Keratinocyte (primary cell): Measurements from ENCODE around the gene BRD3OS. TPM values are rescaled to one million over a fixed set of nuclear protein-coding genes. Genes with fewer than 3 reads are reported as not detected.

Experiments used
- DNase-seq: peaks from one replicate; pipeline ENCODE4 v3.0.0-alpha.2; 2011; ENCODE audit warnings: low read depth, missing footprints, low spot score
- FAIRE-seq: peaks from 2 replicates; lab custom pipeline; 2011; peaks lifted over from hg19 to GRCh38; lab: Jason Lieb, UNC
- H2AFZ ChIP-seq: 2 replicates; pipeline ENCODE4 v1.6.0; 2012; ENCODE audit warnings: low read length, control low read depth, inconsistent platforms; ENCODE audit not compliant: control insufficient read depth
- H3K27ac ChIP-seq: 2 replicates; pipeline ENCODE4 v1.5.1; 2011; ENCODE audit warnings: low read length; ENCODE audit not compliant: control insufficient read depth, insufficient read depth
- H3K27me3 ChIP-seq: 3 replicates; pipeline ENCODE4 v1.6.0; 2011; ENCODE audit warnings: low read length; ENCODE audit not compliant: control insufficient read depth, insufficient read depth; ENCODE audit errors: extremely low read depth
- H3K36me3 ChIP-seq, 2 experiments: 2 replicates in 1 of 2; 3 replicates in 1 of 2; pipeline ENCODE4 v1.5.1; 2011; ENCODE audit warnings: low read length in 2 of 2, mild to moderate bottlenecking in 1 of 2; ENCODE audit not compliant: control insufficient read depth in 2 of 2, insufficient read depth in 2 of 2; ENCODE audit errors: extremely low read depth in 1 of 2
- H3K4me1 ChIP-seq: 3 replicates; pipeline ENCODE4 v1.5.1; 2011; ENCODE audit warnings: low read length; ENCODE audit not compliant: control insufficient read depth, insufficient read depth; ENCODE audit errors: extremely low read depth
- H3K4me2 ChIP-seq: 3 replicates; pipeline ENCODE4 v1.6.0; 2011; ENCODE audit warnings: low read depth, low read length; ENCODE audit not compliant: control insufficient read depth, insufficient read depth; ENCODE audit errors: extremely low read depth
- H3K4me3 ChIP-seq, 3 experiments: fragments of 200-600 bp in 1 of 3; sonication (generic) in 1 of 3; 2 replicates in 2 of 3; 3 replicates in 1 of 3; pipeline ENCODE4 v1.5.1; 2011 to 2016; ENCODE audit warnings: low read length in 3 of 3, mild to moderate bottlenecking in 3 of 3, control low read depth in 2 of 3, inconsistent platforms in 1 of 3, low read depth in 1 of 3, mixed read lengths in 1 of 3, mixed run types in 1 of 3, moderate library complexity in 1 of 3; ENCODE audit not compliant: control insufficient read depth in 2 of 3, insufficient read depth in 2 of 3; ENCODE audit errors: extremely low read depth in 1 of 3
- H3K79me2 ChIP-seq: 2 replicates; pipeline ENCODE4 v1.6.0; 2012; ENCODE audit warnings: low read length; ENCODE audit not compliant: control insufficient read depth, insufficient read depth
- H3K9ac ChIP-seq: 3 replicates; pipeline ENCODE4 v1.6.0; 2011; ENCODE audit warnings: low read length; ENCODE audit not compliant: control insufficient read depth, insufficient read depth; ENCODE audit errors: extremely low read depth
- H3K9me1 ChIP-seq: 3 replicates; pipeline ENCODE4 v1.6.0; 2011; ENCODE audit warnings: low read length; ENCODE audit not compliant: control insufficient read depth, insufficient read depth; ENCODE audit errors: extremely low read depth
- H3K9me3 ChIP-seq: 2 replicates; pipeline ENCODE4 v1.5.1; 2012; ENCODE audit warnings: low read depth, low read length; ENCODE audit not compliant: control insufficient read depth
- H4K20me1 ChIP-seq: 3 replicates; pipeline ENCODE4 v1.6.0; 2011; ENCODE audit warnings: low read length; ENCODE audit not compliant: control insufficient read depth, insufficient read depth; ENCODE audit errors: extremely low read depth
- EZH2 ChIP-seq: IDR thresholded peaks from one replicate; pipeline ENCODE4 v1.6.1; 2012; ENCODE audit warnings: inconsistent platforms, mild to moderate bottlenecking, low read length, moderate library complexity
- dilution Hi-C: fragments of 300-500 bp; cut with MboI; formaldehyde crosslinking; loops from one replicate; pipeline ENCODE4 v1.7.0; 2020; ENCODE audit warnings: low sequenced_read_pairs; ENCODE audit not compliant: extremely low pct_ligation_motif_present
- polyA plus RNA-seq, 5 experiments: library from polyadenylated mRNA; depleted of rRNA in 3 of 5; stranded (reverse) in 3 of 5; stranded (forward) in 1 of 5; unstranded in 1 of 5; fragments of >200 nt; gene quantifications; 1 replicate in 1 of 5; 2 replicates in 3 of 5; 3 replicates in 1 of 5; pipeline versions ENCODE4 v1.2.1 to v1.2.3, GENCODE V29; 2011 to 2012; ENCODE audit warnings: missing spikeins in 2 of 5, low read depth in 1 of 5, low replicate concordance in 1 of 5
- TF ChIP-seq, protein P1 (sequence below), 3 experiments: IDR thresholded peaks in 1 of 3; conservative IDR thresholded peaks in 1 of 3; optimal IDR thresholded peaks in 1 of 3; 2 replicates in 2 of 3; 3 replicates in 1 of 3; pipeline versions ENCODE3 to v1.5.1; 2011; ENCODE audit warnings: low read length in 3 of 3, mild to moderate bottlenecking in 3 of 3, moderate library complexity in 2 of 3, control low read depth in 1 of 3, inconsistent platforms in 1 of 3; ENCODE audit not compliant: insufficient read depth in 2 of 3; ENCODE audit errors: extremely low read depth in 1 of 3

Gene BRD3OS
- polyA plus RNA-seq, 1 donor (not counting 4 experiments of a cell fraction or from before 2014, with no cell fraction given): 8.5 TPM

DNA sequence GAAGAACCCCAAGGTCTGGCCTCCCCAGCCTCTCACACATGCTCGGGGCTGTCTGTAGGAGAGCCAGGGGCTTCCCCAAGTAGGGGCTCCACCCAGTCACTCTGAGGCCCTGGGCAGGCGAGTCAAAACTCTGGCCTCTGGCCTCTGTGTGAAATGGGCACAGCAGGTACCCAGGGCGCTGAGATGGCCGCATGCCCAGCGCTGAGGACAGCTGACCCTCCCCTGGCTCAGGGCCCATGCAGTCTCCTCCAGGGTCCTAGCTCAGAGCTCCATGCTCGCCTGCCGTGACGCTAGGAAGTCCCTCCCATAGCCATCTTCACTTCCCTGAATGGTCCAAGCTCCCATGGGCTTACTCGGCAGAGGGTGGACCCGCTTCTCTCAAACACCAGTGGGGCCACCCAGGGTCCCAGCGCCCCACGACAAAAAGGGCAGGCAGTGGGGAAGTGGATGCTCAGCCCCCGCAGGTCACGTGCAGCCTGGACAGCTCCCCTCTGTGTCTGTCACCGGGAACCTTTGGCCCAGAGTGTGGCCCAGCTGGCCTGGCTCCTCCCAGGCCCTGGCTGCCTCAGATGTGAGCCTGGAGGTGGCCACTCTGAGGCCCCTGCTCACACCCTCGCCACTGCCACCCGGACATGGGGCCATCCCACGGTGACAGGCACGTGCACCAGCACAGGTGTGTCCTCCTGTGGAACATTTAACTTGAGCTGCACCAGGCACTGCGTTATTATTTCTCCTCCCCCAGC lies 21.0 kb upstream of the BRD3OS start:
- DNase-seq: no peak
- Histone ChIP-seq H3K36me3 (no peaks in the 10 kb centered on the region), H3K27ac (no peak overlapping the region), H3K4me2 (no peak overlapping the region), H3K4me1 (no peaks in the 10 kb centered on the region), H3K9me1 (no peaks in the 10 kb centered on the region), H2AFZ (no peak overlapping the region), H3K9me3 (no peaks in the 10 kb centered on the region), H3K9ac (no peak overlapping the region), H3K79me2 (no peaks in the 10 kb centered on the region), H4K20me1 (no peaks in the 10 kb centered on the region), H3K4me3 (no peak overlapping the region), H3K27me3 (peaks cover 6% of the 10 kb centered on the region)
- dilution Hi-C loops: no loop called here
- FAIRE-seq: no peak
- TF ChIP-seq EZH2: no peak
- TF ChIP-seq, protein P1, sequence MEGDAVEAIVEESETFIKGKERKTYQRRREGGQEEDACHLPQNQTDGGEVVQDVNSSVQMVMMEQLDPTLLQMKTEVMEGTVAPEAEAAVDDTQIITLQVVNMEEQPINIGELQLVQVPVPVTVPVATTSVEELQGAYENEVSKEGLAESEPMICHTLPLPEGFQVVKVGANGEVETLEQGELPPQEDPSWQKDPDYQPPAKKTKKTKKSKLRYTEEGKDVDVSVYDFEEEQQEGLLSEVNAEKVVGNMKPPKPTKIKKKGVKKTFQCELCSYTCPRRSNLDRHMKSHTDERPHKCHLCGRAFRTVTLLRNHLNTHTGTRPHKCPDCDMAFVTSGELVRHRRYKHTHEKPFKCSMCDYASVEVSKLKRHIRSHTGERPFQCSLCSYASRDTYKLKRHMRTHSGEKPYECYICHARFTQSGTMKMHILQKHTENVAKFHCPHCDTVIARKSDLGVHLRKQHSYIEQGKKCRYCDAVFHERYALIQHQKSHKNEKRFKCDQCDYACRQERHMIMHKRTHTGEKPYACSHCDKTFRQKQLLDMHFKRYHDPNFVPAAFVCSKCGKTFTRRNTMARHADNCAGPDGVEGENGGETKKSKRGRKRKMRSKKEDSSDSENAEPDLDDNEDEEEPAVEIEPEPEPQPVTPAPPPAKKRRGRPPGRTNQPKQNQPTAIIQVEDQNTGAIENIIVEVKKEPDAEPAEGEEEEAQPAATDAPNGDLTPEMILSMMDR (optimal IDR thresholded peaks at IDR 0.05 in 1 of 3, IDR thresholded peaks at IDR 0.05 in 1 of 3, conservative IDR thresholded peaks at IDR 0.05 in 1 of 3; ENCODE audit: extremely low read depth in 1 of 3, insufficient read depth in 2 of 3, low read length in 3 of 3): no peak

DNA sequence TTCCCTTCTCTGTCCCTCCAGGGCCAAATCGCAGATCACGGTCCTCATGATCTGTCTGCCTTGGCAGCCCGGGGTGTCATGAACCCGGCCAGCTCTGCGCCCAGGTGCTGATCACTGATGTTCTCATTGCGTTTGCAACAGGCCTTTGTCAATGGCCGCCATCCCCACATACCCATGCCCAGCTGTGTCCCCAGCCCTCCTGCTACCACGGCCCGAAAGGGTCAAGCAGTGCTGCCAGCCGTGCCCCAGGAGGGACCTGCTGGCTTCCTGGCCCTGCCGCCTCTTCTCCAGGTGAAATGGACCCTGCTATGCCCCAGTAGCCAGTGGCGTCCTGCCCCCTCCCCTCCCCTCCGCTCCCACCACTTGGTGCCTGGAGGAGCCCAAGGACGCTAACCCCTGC lies 20.4 kb upstream of the BRD3OS start:
- Histone ChIP-seq H3K9me1 (no peaks in the 10 kb centered on the region), H3K9me3 (no peaks in the 10 kb centered on the region), H3K4me1 (no peaks in the 10 kb centered on the region), H3K36me3 (no peaks in the 10 kb centered on the region), H3K79me2 (no peaks in the 10 kb centered on the region), H3K4me3 (no peak overlapping the region), H3K9ac (no peak overlapping the region), H2AFZ (no peak overlapping the region), H3K27me3 (peaks cover 4% of the 10 kb centered on the region), H4K20me1 (no peaks in the 10 kb centered on the region), H3K4me2 (no peak overlapping the region), H3K27ac (no peak overlapping the region)
- no peak for TF ChIP-seq EZH2
- TF ChIP-seq, protein P1 (optimal IDR thresholded peaks at IDR 0.05 in 1 of 3, IDR thresholded peaks at IDR 0.05 in 1 of 3, conservative IDR thresholded peaks at IDR 0.05 in 1 of 3; ENCODE audit: extremely low read depth in 1 of 3, insufficient read depth in 2 of 3, low read length in 3 of 3): no peak
- dilution Hi-C loops: no loop called here
- no peak for DNase-seq
- no peak for FAIRE-seq
